ENCODE measurements around the gene ADAM17.

GRCh38 chr2:9586465-9586864 lies 30.8 kb upstream of the ADAM17 start:
- TF ChIP-seq, protein P1, sequence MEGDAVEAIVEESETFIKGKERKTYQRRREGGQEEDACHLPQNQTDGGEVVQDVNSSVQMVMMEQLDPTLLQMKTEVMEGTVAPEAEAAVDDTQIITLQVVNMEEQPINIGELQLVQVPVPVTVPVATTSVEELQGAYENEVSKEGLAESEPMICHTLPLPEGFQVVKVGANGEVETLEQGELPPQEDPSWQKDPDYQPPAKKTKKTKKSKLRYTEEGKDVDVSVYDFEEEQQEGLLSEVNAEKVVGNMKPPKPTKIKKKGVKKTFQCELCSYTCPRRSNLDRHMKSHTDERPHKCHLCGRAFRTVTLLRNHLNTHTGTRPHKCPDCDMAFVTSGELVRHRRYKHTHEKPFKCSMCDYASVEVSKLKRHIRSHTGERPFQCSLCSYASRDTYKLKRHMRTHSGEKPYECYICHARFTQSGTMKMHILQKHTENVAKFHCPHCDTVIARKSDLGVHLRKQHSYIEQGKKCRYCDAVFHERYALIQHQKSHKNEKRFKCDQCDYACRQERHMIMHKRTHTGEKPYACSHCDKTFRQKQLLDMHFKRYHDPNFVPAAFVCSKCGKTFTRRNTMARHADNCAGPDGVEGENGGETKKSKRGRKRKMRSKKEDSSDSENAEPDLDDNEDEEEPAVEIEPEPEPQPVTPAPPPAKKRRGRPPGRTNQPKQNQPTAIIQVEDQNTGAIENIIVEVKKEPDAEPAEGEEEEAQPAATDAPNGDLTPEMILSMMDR (IDR thresholded peaks at IDR 0.05), result no peak
- no peak for TF ChIP-seq POLR2A (IDR thresholded peaks at IDR 0.05)

Data from breast epithelium (tissue), 3 donors.